CD14-positive monocyte (primary cell): ENCODE results near the gene TMED9. TPM values are rescaled to one million over a fixed set of nuclear protein-coding genes. Genes with fewer than 3 reads are reported as not detected.

Experiments used
- DNase-seq, 3 donors: peaks; one replicate each; pipeline ENCODE4 v3.0.0-alpha.2; 2011 to 2022
- H2AFZ ChIP-seq: 2 replicates; pipeline ENCODE4 v1.6.0; 2012; ENCODE audit warnings: mild to moderate bottlenecking, low read depth, low read length, inconsistent platforms; ENCODE audit not compliant: insufficient read depth, poor library complexity, severe bottlenecking
- H3K27ac ChIP-seq, 2 donors: 1 replicate in 1 of 2; 2 replicates in 1 of 2; pipeline ENCODE4 v1.5.1; 2012 to 2013; ENCODE audit warnings: low read length in 2 of 2, control low read depth in 1 of 2, inconsistent platforms in 1 of 2, low read depth in 1 of 2, mild to moderate bottlenecking in 1 of 2
- H3K27me3 ChIP-seq, 2 donors: one replicate each; pipeline versions ENCODE4 v1.6.0 to v1.6.1; 2011 to 2013; ENCODE audit warnings: low read length in 2 of 2; ENCODE audit not compliant: control insufficient read depth in 2 of 2, insufficient read depth in 2 of 2
- H3K36me3 ChIP-seq, 2 donors: replicated peaks in 1 of 2; 1 replicate in 1 of 2; 2 replicates in 1 of 2; pipeline versions ENCODE4 v1.5.1 to v1.6.1; 2012 to 2013; ENCODE audit warnings: low read length in 2 of 2, control low read depth in 1 of 2, inconsistent platforms in 1 of 2, mild to moderate bottlenecking in 1 of 2; ENCODE audit not compliant: insufficient read depth in 2 of 2, control insufficient read depth in 1 of 2
- H3K4me1 ChIP-seq, 2 donors: 1 replicate in 1 of 2; 2 replicates in 1 of 2; pipeline versions ENCODE4 v1.5.1 to v1.6.1; 2012 to 2013; ENCODE audit warnings: low read length in 2 of 2, control low read depth in 1 of 2, inconsistent platforms in 1 of 2, mild to moderate bottlenecking in 1 of 2, moderate library complexity in 1 of 2; ENCODE audit not compliant: insufficient read depth in 2 of 2, control insufficient read depth in 1 of 2
- H3K4me2 ChIP-seq: replicated peaks from 2 replicates; pipeline ENCODE3; 2012; ENCODE audit warnings: low read length, moderate library complexity, mild to moderate bottlenecking; ENCODE audit not compliant: poor library complexity, severe bottlenecking; ENCODE audit errors: extremely low read depth
- H3K4me3 ChIP-seq, 3 experiments: fragments of 200-600 bp in 1 of 3; sonication (generic) in 1 of 3; replicated peaks in 1 of 3; 1 replicate in 2 of 3; 2 replicates in 1 of 3; pipeline ENCODE4 v1.5.1; 2011 to 2013; ENCODE audit warnings: low read length in 3 of 3, mild to moderate bottlenecking in 3 of 3, control low read depth in 2 of 3, low read depth in 2 of 3, inconsistent platforms in 1 of 3, moderate library complexity in 1 of 3
- H3K79me2 ChIP-seq: 2 replicates; pipeline ENCODE4 v1.6.0; 2012; ENCODE audit warnings: mild to moderate bottlenecking, control low read depth, inconsistent platforms, low read length, moderate library complexity; ENCODE audit not compliant: insufficient read depth
- H3K9ac ChIP-seq: 2 replicates; pipeline ENCODE4 v1.6.0; 2017; ENCODE audit warnings: low read length, mild to moderate bottlenecking; ENCODE audit not compliant: insufficient read depth, poor library complexity, severe bottlenecking
- H3K9me3 ChIP-seq, 2 donors: replicated peaks in 1 of 2; 1 replicate in 1 of 2; 2 replicates in 1 of 2; pipeline versions ENCODE4 v1.5.1 to v1.6.1; 2012 to 2013; ENCODE audit warnings: low read length in 2 of 2, control low read depth in 1 of 2; ENCODE audit not compliant: control insufficient read depth in 1 of 2, insufficient read depth in 1 of 2
- H4K20me1 ChIP-seq: 2 replicates; pipeline ENCODE4 v1.6.0; 2012; ENCODE audit warnings: mild to moderate bottlenecking, low read length, control low read depth, moderate library complexity; ENCODE audit not compliant: insufficient read depth
- H3K27ac Mint-ChIP-seq, 7 donors: one replicate each; pipeline ENCODE4 v1.8.0; 2020; ENCODE audit warnings: mild to moderate bottlenecking in 7 of 7, mixed read lengths in 7 of 7, moderate library complexity in 6 of 7, inconsistent platforms in 2 of 7
- H3K27me3 Mint-ChIP-seq, 3 donors: one replicate each; pipeline ENCODE4 v1.8.0; 2021 to 2022; ENCODE audit warnings: low read depth in 3 of 3, mild to moderate bottlenecking in 3 of 3, mixed read lengths in 3 of 3, moderate library complexity in 3 of 3, inconsistent platforms in 1 of 3
- H3K36me3 Mint-ChIP-seq, 2 donors: one replicate each; pipeline ENCODE4 v1.8.0; 2020; ENCODE audit warnings: mixed read lengths in 2 of 2, inconsistent platforms in 1 of 2, mild to moderate bottlenecking in 1 of 2
- H3K4me1 Mint-ChIP-seq: one replicate; pipeline ENCODE4 v1.8.0; 2020; ENCODE audit warnings: mild to moderate bottlenecking, mixed read lengths
- H3K4me3 Mint-ChIP-seq, 2 donors: one replicate each; pipeline ENCODE4 v1.8.0; 2020; ENCODE audit warnings: mild to moderate bottlenecking in 2 of 2, mixed read lengths in 2 of 2, moderate library complexity in 1 of 2
- H3K9me3 Mint-ChIP-seq, 7 donors: one replicate each; pipeline ENCODE4 v1.8.0; 2020 to 2022; ENCODE audit warnings: mixed read lengths in 7 of 7, mild to moderate bottlenecking in 6 of 7, moderate library complexity in 6 of 7, inconsistent platforms in 2 of 7
- CTCF ChIP-seq: fragments of 200-600 bp; IDR thresholded peaks from one replicate; pipeline ENCODE4 v1.8.0; 2022; ENCODE audit warnings: antibody characterized with exemption, mild to moderate bottlenecking
- WGBS: methylation state at CpG from one replicate; pipeline ENCODE4 v1.1.5; 2013; ENCODE audit warnings: missing lambda C conversion rate; ENCODE audit not compliant: insufficient coverage; 5-methylcytosine and 5-hydroxymethylcytosine counted together
- intact Hi-C, 2 donors: fragments of 100-400 bp; cut with micrococcal nuclease; formaldehyde crosslinking; loops; one replicate each; pipeline versions ENCODE4 v1.15.0 to v1.15.1; 2023
- polyA plus RNA-seq, 3 donors: library from polyadenylated mRNA; depleted of rRNA in 1 of 3; unstranded in 2 of 3; stranded (reverse) in 1 of 3; fragments of 300-500 nt in 2 of 3; fragments of >200 nt in 1 of 3; fragmentation: Illumina TruSeq in 2 of 3; gene quantifications; 1 replicate in 2 of 3; 2 replicates in 1 of 3; pipeline ENCODE4 v1.2.3, GENCODE V29; 2012 to 2021

Gene TMED9
- polyA plus RNA-seq, 3 donors = 98.2 to 150 (median 136) TPM

- H3K79me2 ChIP-seq = no peaks in the 10 kb centered on the region
- H3K9me3 Mint-ChIP-seq = peaks cover 0 to 2% (median 0%) of the 10 kb centered on the region in 7 donors
- intact Hi-C loops = no loop called here
- WGBS = no CpG with 5 or more reads among the region's 2 CpGs
- H3K27me3 Mint-ChIP-seq = peaks cover 8 to 24% (median 10%) of the 10 kb centered on the region in 3 donors
- H2AFZ ChIP-seq = no peak overlapping the region
- no peak for DNase-seq
- H3K4me1 ChIP-seq = no peaks in the 10 kb centered on the region
- H3K36me3 Mint-ChIP-seq = no peaks in the 10 kb centered on the region
- no peaks in the 10 kb centered on the region for H3K27me3 ChIP-seq
- H3K36me3 ChIP-seq = no peaks in the 10 kb centered on the region
- no peaks in the 10 kb centered on the region for H4K20me1 ChIP-seq
- no peak overlapping the region for H3K4me3 Mint-ChIP-seq
- no peak for TF ChIP-seq CTCF
- H3K27ac Mint-ChIP-seq = no peak overlapping the region
- H3K4me2 ChIP-seq = no peak overlapping the region
- H3K9ac ChIP-seq = no peak overlapping the region
- no peak overlapping the region for H3K4me3 ChIP-seq
- no peaks in the 10 kb centered on the region for H3K9me3 ChIP-seq
- no peak overlapping the region for H3K27ac ChIP-seq
- H3K4me1 Mint-ChIP-seq = no peaks in the 10 kb centered on the region
Observed at GRCh38 chr5:177569894-177570293, 22.1 kb upstream of the TMED9 start.

GRCh38 chr5:177575488-177575887, 16.5 kb upstream of the TMED9 start:
- TF ChIP-seq CTCF = no peak
- no peaks in the 10 kb centered on the region for H3K36me3 ChIP-seq
- H3K36me3 Mint-ChIP-seq = no peaks in the 10 kb centered on the region
- H3K27me3 Mint-ChIP-seq = peaks cover 6 to 9% (median 7%) of the 10 kb centered on the region in 3 donors
- no peaks in the 10 kb centered on the region for H3K79me2 ChIP-seq
- 80% methylated on average over 1 of the region's 1 CpG for WGBS
- intact Hi-C loops = no loop called here
- H3K9me3 Mint-ChIP-seq = peaks cover 0 to 3% (median 0%) of the 10 kb centered on the region in 7 donors
- no peak overlapping the region for H3K4me3 ChIP-seq
- no peak overlapping the region for H3K27ac Mint-ChIP-seq
- no peak overlapping the region for H3K9ac ChIP-seq
- no peaks in the 10 kb centered on the region for H3K4me1 Mint-ChIP-seq
- no peaks in the 10 kb centered on the region for H4K20me1 ChIP-seq
- no peak overlapping the region for H2AFZ ChIP-seq
- no peak overlapping the region for H3K4me2 ChIP-seq
- no peak overlapping the region for H3K27ac ChIP-seq
- H3K4me1 ChIP-seq = no peaks in the 10 kb centered on the region
- no peaks in the 10 kb centered on the region for H3K27me3 ChIP-seq
- no peaks in the 10 kb centered on the region for H3K9me3 ChIP-seq
- DNase-seq = no peak
- H3K4me3 Mint-ChIP-seq = no peak overlapping the region
